B cell (primary cell): ENCODE data around the gene C3orf38. TPM values are rescaled to one million over a fixed set of nuclear protein-coding genes. Genes with fewer than 3 reads are reported as not detected.
A peak's percentile ranks its signal among the peaks of the same experiment; 100 is the strongest.

Experiments used
- ATAC-seq: fragments of 200-7000 bp; cut with Tn5 transposase; one replicate; pipeline ENCODE4 v1.10.0; 2021; ENCODE audit warnings: low read depth, mild to moderate bottlenecking, moderate number of reproducible peaks, moderate library complexity
- CTCF ChIA-PET: fragments of 350-600 bp; sonication (Branson Sonifier 250); formaldehyde crosslinking; loops from one replicate; lab custom pipeline; 2021; ENCODE audit warnings: antibody characterized with exemption, inconsistent platforms; lab: Charles Lee
- POLR2A ChIA-PET: fragments of 350-600 bp; sonication (Branson Sonifier 250); formaldehyde crosslinking; loops from one replicate; lab custom pipeline; 2021; ENCODE audit warnings: antibody characterized with exemption; lab: Charles Lee
- DNase-seq: peaks from one replicate; pipeline ENCODE4 v3.0.0; 2013
- H2AFZ ChIP-seq: 2 replicates; pipeline ENCODE4 v1.6.1; 2012; ENCODE audit warnings: mild to moderate bottlenecking, low read depth, low read length; ENCODE audit not compliant: insufficient read depth, poor library complexity, severe bottlenecking
- H3K27ac ChIP-seq, 2 donors: 1 replicate in 1 of 2; 2 replicates in 1 of 2; pipeline ENCODE4 v1.5.1; 2012 to 2013; ENCODE audit warnings: low read length in 2 of 2, mild to moderate bottlenecking in 2 of 2, moderate library complexity in 1 of 2
- H3K27me3 ChIP-seq, 4 experiments: fragments of 200-600 bp in 1 of 4; sonication (generic) in 1 of 4; replicated peaks in 1 of 4; 1 replicate in 2 of 4; 2 replicates in 2 of 4; pipeline versions ENCODE4 v1.6.1 to v1.7.0; 2013 to 2016; ENCODE audit warnings: low read length in 3 of 4, mild to moderate bottlenecking in 2 of 4, mixed read lengths in 1 of 4, moderate library complexity in 1 of 4; ENCODE audit not compliant: insufficient read depth in 4 of 4, control insufficient read depth in 3 of 4; ENCODE audit errors: control extremely low read depth in 1 of 4
- H3K36me3 ChIP-seq, 2 experiments: replicated peaks in 1 of 2; 1 replicate in 1 of 2; 2 replicates in 1 of 2; pipeline versions ENCODE4 v1.6.1 to v1.7.1; 2013; ENCODE audit warnings: low read length in 1 of 2; ENCODE audit not compliant: insufficient read depth in 2 of 2, control insufficient read depth in 1 of 2; ENCODE audit errors: control extremely low read depth in 1 of 2, extremely low read depth in 1 of 2
- H3K4me1 ChIP-seq, 2 donors: fragments of 200-600 bp in 1 of 2; sonication (generic) in 1 of 2; 1 replicate in 1 of 2; 2 replicates in 1 of 2; pipeline versions ENCODE4 v1.5.1 to v1.6.1; 2013 to 2017; ENCODE audit warnings: low read length in 2 of 2; ENCODE audit not compliant: control insufficient read depth in 2 of 2, insufficient read depth in 2 of 2
- H3K4me2 ChIP-seq: replicated peaks from 2 replicates; pipeline ENCODE3; 2012; ENCODE audit warnings: mild to moderate bottlenecking, low read depth, low read length; ENCODE audit not compliant: poor library complexity, severe bottlenecking
- H3K4me3 ChIP-seq, 5 experiments: fragments of 200-600 bp in 1 of 5; sonication (generic) in 1 of 5; 1 replicate in 3 of 5; 2 replicates in 2 of 5; pipeline versions ENCODE4 v1.5.1 to v1.7.0; 2011 to 2016; ENCODE audit warnings: low read length in 4 of 5, mild to moderate bottlenecking in 4 of 5, low read depth in 2 of 5, control low read depth in 1 of 5, moderate library complexity in 1 of 5; ENCODE audit not compliant: insufficient read depth in 1 of 5; ENCODE audit errors: control extremely low read depth in 1 of 5, extremely low read depth in 1 of 5
- H3K79me2 ChIP-seq: fragments of 200-600 bp; sonication (generic); one replicate; pipeline ENCODE4 v1.6.0; 2016; ENCODE audit warnings: low read length; ENCODE audit not compliant: control insufficient read depth, insufficient read depth
- H3K9ac ChIP-seq: fragments of 200-600 bp; sonication (generic); 2 replicates; pipeline ENCODE4 v1.6.1; 2017; ENCODE audit warnings: mild to moderate bottlenecking, low read length, moderate library complexity
- H3K9me3 ChIP-seq, 3 donors: one replicate each; pipeline versions ENCODE4 v1.6.1 to v1.7.1; 2013; ENCODE audit warnings: low read length in 2 of 3; ENCODE audit not compliant: control insufficient read depth in 2 of 3, insufficient read depth in 1 of 3; ENCODE audit errors: control extremely low read depth in 1 of 3
- H4K20me1 ChIP-seq: 2 replicates; pipeline ENCODE4 v1.6.0; 2012; ENCODE audit warnings: mild to moderate bottlenecking, low read length; ENCODE audit not compliant: insufficient read depth, control insufficient read depth, poor library complexity, severe bottlenecking
- H3K27ac Mint-ChIP-seq: one replicate; pipeline ENCODE4 v1.8.0; 2021; ENCODE audit warnings: mixed read lengths
- H3K27me3 Mint-ChIP-seq: one replicate; pipeline ENCODE4 v1.8.0; 2021; ENCODE audit warnings: mixed read lengths
- H3K4me1 Mint-ChIP-seq: one replicate; pipeline ENCODE4 v1.8.0; 2021; ENCODE audit warnings: mixed read lengths
- H3K4me3 Mint-ChIP-seq: one replicate; pipeline ENCODE4 v1.8.0; 2021; ENCODE audit warnings: mixed read lengths
- H3K9me3 Mint-ChIP-seq: one replicate; pipeline ENCODE4 v1.8.0; 2022; ENCODE audit warnings: mixed read lengths; ENCODE audit not compliant: insufficient read depth
- EZH2 ChIP-seq: IDR thresholded peaks from 2 replicates; pipeline ENCODE4 v1.6.1; 2012; ENCODE audit warnings: borderline replicate concordance, low read depth, mild to moderate bottlenecking, moderate library complexity, low read length; ENCODE audit not compliant: insufficient read depth, poor library complexity, severe bottlenecking
- WGBS: methylation state at CpG from one replicate; pipeline ENCODE4 v1.1.5; 2013; ENCODE audit warnings: missing lambda C conversion rate; ENCODE audit not compliant: insufficient coverage; 5-methylcytosine and 5-hydroxymethylcytosine counted together
- intact Hi-C: fragments of 100-400 bp; cut with micrococcal nuclease; formaldehyde crosslinking; loops from one replicate; pipeline ENCODE4 v1.10.0; 2022
- polyA plus RNA-seq: library from polyadenylated mRNA; depleted of rRNA; stranded (reverse); fragments of >200 nt; gene quantifications from 2 replicates; pipeline ENCODE4 v1.2.3, GENCODE V29; 2012
- total RNA-seq, 2 donors: library from RNA; stranded (reverse); fragments of 120-200 nt in 1 of 2; gene quantifications; 1 replicate in 1 of 2; 2 replicates in 1 of 2; pipeline versions ENCODE4 v1.2.3 to v1.2.4, GENCODE V29; 2013 to 2022
- TF ChIP-seq, protein P1 (sequence below): fragments of 200-600 bp; IDR thresholded peaks from one replicate; pipeline ENCODE4 v1.8.0; 2022; ENCODE audit warnings: antibody characterized with exemption, mild to moderate bottlenecking

The C3orf38 gene
- total and polyA plus RNA-seq, 2 donors (not counting 1 experiment from before 2014, with no cell fraction given), result 19.8 to 42.5 TPM

DNA sequence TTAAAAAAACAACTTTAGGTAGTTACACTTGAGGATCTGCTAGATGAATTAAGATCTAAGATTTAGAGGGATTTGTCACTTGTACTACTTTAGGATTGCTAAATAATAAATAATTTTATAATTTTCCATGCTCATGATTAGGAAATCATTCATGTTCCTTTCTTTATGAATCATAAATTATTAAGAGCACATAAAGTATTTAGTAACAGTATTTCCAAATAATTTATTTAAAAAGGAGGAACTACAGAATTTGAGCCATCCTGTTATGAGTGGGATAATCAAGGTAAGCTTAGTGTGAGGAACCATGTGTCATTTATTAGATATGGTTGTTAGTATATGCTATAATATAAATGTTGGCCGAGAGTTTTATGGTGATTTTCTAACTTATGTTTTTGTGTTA lies 37.5 kb upstream of the C3orf38 start:
- no peak overlapping the region for H3K9ac ChIP-seq
- DNase-seq (no peak), ATAC-seq (no peak)
- no peaks in the 10 kb centered on the region for H3K9me3 ChIP-seq
- H2AFZ ChIP-seq, result no peak overlapping the region
- TF ChIP-seq, protein P1, sequence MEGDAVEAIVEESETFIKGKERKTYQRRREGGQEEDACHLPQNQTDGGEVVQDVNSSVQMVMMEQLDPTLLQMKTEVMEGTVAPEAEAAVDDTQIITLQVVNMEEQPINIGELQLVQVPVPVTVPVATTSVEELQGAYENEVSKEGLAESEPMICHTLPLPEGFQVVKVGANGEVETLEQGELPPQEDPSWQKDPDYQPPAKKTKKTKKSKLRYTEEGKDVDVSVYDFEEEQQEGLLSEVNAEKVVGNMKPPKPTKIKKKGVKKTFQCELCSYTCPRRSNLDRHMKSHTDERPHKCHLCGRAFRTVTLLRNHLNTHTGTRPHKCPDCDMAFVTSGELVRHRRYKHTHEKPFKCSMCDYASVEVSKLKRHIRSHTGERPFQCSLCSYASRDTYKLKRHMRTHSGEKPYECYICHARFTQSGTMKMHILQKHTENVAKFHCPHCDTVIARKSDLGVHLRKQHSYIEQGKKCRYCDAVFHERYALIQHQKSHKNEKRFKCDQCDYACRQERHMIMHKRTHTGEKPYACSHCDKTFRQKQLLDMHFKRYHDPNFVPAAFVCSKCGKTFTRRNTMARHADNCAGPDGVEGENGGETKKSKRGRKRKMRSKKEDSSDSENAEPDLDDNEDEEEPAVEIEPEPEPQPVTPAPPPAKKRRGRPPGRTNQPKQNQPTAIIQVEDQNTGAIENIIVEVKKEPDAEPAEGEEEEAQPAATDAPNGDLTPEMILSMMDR, result no peak
- no peak for TF ChIP-seq EZH2
- intact Hi-C loops, result loop anchor here (2.0 to 5.0 kb wide), 4 partner anchors 35 to 815 kb away; partner anchors contain the start of gene C3orf38
- H3K4me2 ChIP-seq, result no peak overlapping the region
- POLR2A ChIA-PET, result no interaction called here
- no peaks in the 10 kb centered on the region for H3K27me3 ChIP-seq
- CTCF ChIA-PET, result interaction anchor here (1.1 to 3.7 kb wide), 17 partner anchors 9 to 814 kb away, joined by 3 to 39 read pairs (median 7); no protein-coding TSS in a partner anchor
- no CpG with 5 or more reads among the region's 1 CpG for WGBS
- H3K9me3 Mint-ChIP-seq, result no peaks in the 10 kb centered on the region
- H3K36me3 ChIP-seq, result peaks cover 2 to 21% of the 10 kb centered on the region in 2 experiments
- H3K4me1 Mint-ChIP-seq, result peaks cover 4% of the 10 kb centered on the region
- no peak overlapping the region for H3K27ac ChIP-seq
- no peak overlapping the region for H3K4me3 Mint-ChIP-seq
- H3K79me2 ChIP-seq, result peaks cover 16% of the 10 kb centered on the region
- H3K27ac Mint-ChIP-seq, result no peak overlapping the region
- H4K20me1 ChIP-seq, result no peaks in the 10 kb centered on the region
- no peak overlapping the region for H3K4me3 ChIP-seq
- no peaks in the 10 kb centered on the region for H3K27me3 Mint-ChIP-seq
- no peaks in the 10 kb centered on the region for H3K4me1 ChIP-seq

DNA sequence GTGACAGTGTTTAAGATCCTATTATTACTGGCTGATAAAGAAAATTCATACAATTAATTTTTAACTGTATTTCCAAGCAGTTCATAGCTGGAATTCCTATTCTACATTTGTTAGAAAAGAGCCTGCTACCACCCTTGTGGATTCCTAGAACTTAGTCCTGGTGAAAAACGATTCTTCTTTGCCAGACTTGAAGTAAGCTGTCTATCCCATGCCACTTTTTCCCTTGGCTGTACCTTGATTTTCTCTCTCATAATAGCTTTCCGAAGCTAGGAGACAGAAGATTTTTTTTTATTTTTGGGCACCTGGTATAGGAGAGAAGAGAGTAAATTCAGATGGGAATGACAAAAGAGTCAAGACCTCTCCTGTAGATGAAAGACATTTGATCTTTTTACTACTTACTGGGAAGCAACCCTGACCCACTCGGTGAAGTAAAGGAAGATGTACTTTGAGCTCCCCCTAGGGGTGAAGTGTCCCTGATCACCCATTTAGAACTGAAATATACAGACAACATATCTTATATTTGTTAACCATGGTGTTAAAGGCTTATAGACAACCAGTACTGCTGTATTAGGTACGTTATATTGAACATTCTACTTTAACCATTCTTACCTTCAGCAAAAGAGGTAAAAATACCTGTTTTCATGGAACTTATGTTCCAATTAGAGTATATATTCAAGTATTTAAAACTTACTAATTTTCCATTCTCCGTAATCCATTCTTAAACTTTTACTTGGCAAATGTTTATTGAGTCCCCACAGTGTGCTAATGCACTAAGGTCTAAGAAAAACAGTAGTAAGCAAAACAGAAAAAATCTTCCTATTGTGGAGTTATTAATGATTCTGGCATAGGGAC lies 36.2 kb upstream of the C3orf38 start:
- no peaks in the 10 kb centered on the region for H3K27me3 ChIP-seq
- peaks cover 0 to 26% of the 10 kb centered on the region in 2 experiments for H3K36me3 ChIP-seq
- no peaks in the 10 kb centered on the region for H3K9me3 ChIP-seq
- DNase-seq (peak; percentile 75), ATAC-seq (peak; percentile 84)
- H3K27ac ChIP-seq, result no peak overlapping the region
- H3K4me2 ChIP-seq, result no peak overlapping the region
- no CpG with 5 or more reads among the region's 5 CpGs for WGBS
- TF ChIP-seq EZH2, result no peak
- TF ChIP-seq, protein P1, result peak; percentile 87
- CTCF ChIA-PET, result interaction anchor here (0.6 to 3.7 kb wide), 36 partner anchors 8 to 815 kb away, joined by 3 to 39 read pairs (median 4); partner anchors contain the start of genes C3orf38, CGGBP1 and ZNF654
- intact Hi-C loops, result loop anchor here (1.0 to 5.0 kb wide), 6 partner anchors 34 to 816 kb away; partner anchors contain the start of gene C3orf38
- Mint-ChIP-seq H3K9me3 (peaks cover 2% of the 10 kb centered on the region), H3K4me3 (no peak overlapping the region), H3K4me1 (peaks cover 8% of the 10 kb centered on the region), H3K27ac (peak overlapping the region; percentile 22), H3K27me3 (no peaks in the 10 kb centered on the region)
- H4K20me1 ChIP-seq, result no peaks in the 10 kb centered on the region
- no peak overlapping the region for H2AFZ ChIP-seq
- H3K9ac ChIP-seq, result no peak overlapping the region
- H3K79me2 ChIP-seq, result peaks cover 20% of the 10 kb centered on the region
- POLR2A ChIA-PET, result interaction anchor here (0.6 kb wide), 1 partner anchor 10 kb away, joined by 3 read pairs; no protein-coding TSS in a partner anchor
- H3K4me3 ChIP-seq, result no peak overlapping the region
- no peaks in the 10 kb centered on the region for H3K4me1 ChIP-seq
